Osteoblast (primary cell): ENCODE data around the gene ATP10A. TPM values are rescaled to one million over a fixed set of nuclear protein-coding genes. Genes with fewer than 3 reads are reported as not detected.
A peak's percentile ranks its signal among the peaks of the same experiment; 100 is the strongest.

Source experiments
- DNase-seq: peaks from one replicate; pipeline ENCODE4 v3.0.0; 2011; ENCODE audit warnings: low spot score, mixed read lengths; ENCODE audit not compliant: insufficient read length; ENCODE audit errors: missing footprints
- H2AFZ ChIP-seq: 2 replicates; pipeline ENCODE4 v1.6.0; 2011; ENCODE audit warnings: mild to moderate bottlenecking, low read length
- H3K27ac ChIP-seq: 2 replicates; pipeline ENCODE4 v1.5.1; 2011; ENCODE audit warnings: mild to moderate bottlenecking, low read depth, low read length, moderate library complexity
- H3K27me3 ChIP-seq: 2 replicates; pipeline ENCODE4 v1.6.0; 2012; ENCODE audit warnings: mild to moderate bottlenecking, control low read depth, inconsistent platforms, low read length, moderate library complexity; ENCODE audit not compliant: insufficient read depth
- H3K36me3 ChIP-seq: 2 replicates; pipeline ENCODE4 v1.5.1; 2011; ENCODE audit warnings: mild to moderate bottlenecking, low read length, control low read depth, moderate library complexity; ENCODE audit not compliant: insufficient read depth
- H3K4me1 ChIP-seq: 2 replicates; pipeline ENCODE4 v1.5.1; 2011; ENCODE audit warnings: mild to moderate bottlenecking, low read length, control low read depth, moderate library complexity; ENCODE audit not compliant: insufficient read depth
- H3K4me2 ChIP-seq: 2 replicates; pipeline ENCODE4 v1.6.0; 2011; ENCODE audit warnings: mild to moderate bottlenecking, low read length; ENCODE audit not compliant: insufficient read depth
- H3K4me3 ChIP-seq: fragments of 200-600 bp; sonication (generic); 3 replicates; pipeline ENCODE4 v1.5.1; 2012; ENCODE audit warnings: mild to moderate bottlenecking, low read length, inconsistent platforms; ENCODE audit not compliant: insufficient read depth
- H3K79me2 ChIP-seq: 2 replicates; pipeline ENCODE4 v1.6.0; 2012; ENCODE audit warnings: mild to moderate bottlenecking, low read length, control low read depth, inconsistent platforms; ENCODE audit not compliant: insufficient read depth
- H3K9me3 ChIP-seq: 2 replicates; pipeline ENCODE4 v1.5.1; 2011; ENCODE audit warnings: low read depth, low read length, control low read depth
- H4K20me1 ChIP-seq: 2 replicates; pipeline ENCODE4 v1.6.0; 2012; ENCODE audit warnings: mild to moderate bottlenecking, low read length, control low read depth; ENCODE audit not compliant: insufficient read depth
- total RNA-seq: library from RNA; depleted of rRNA; stranded (reverse); fragments of >200 nt; gene quantifications from 2 replicates; pipeline ENCODE4 v1.2.3, GENCODE V29; 2012
- TF ChIP-seq, protein P1 (sequence below): IDR thresholded peaks from 2 replicates; pipeline ENCODE4 v1.5.1; 2011; ENCODE audit warnings: mild to moderate bottlenecking, low read depth, low read length, moderate library complexity; ENCODE audit errors: extremely low read depth

ATP10A gene
- total RNA-seq, 1 donor = 32.9 TPM

DNA sequence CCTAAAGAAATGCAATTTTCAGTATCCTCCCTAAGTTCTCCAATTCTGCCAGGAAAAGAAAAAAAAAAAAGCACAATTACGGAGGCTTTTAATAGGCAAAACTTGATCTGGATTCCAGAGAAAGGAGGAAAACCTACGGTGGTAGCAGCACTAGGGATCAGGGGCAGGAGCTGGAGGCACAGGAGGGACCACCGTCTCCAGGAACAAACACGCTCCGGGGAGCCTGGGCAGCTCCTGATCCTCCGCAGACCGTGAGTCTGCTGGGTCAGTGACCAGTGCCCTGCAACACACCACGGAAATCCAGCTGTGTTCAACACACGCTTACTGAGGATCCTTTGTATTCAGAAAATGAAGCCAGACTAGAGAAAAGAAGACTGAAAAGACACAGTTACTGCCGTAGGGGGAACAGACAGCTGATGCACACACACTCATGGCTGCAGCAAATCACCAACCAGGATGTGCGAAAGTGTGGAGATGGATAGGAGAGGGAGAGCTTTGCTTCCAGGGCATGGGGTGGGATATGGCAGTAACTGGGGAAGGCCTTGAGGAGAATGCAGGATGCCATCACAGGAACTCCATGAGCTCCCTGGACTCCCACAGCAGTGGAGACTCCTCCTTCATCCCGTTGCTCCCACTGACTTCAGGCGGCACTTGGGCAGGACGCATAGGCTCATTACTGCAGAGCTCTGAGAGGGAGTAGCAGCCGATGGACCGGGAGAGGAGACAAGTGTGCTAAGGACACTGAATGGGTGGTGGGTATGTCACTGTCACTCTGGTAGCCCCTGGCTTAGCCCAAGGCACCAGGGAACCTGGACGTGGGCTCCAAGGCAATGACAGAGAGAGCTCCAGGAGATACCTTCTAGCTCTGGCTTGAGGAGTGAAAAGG is 167.0 kb downstream of the ATP10A start:
- peaks cover 8% of the 10 kb centered on the region for H3K4me1 ChIP-seq

DNA sequence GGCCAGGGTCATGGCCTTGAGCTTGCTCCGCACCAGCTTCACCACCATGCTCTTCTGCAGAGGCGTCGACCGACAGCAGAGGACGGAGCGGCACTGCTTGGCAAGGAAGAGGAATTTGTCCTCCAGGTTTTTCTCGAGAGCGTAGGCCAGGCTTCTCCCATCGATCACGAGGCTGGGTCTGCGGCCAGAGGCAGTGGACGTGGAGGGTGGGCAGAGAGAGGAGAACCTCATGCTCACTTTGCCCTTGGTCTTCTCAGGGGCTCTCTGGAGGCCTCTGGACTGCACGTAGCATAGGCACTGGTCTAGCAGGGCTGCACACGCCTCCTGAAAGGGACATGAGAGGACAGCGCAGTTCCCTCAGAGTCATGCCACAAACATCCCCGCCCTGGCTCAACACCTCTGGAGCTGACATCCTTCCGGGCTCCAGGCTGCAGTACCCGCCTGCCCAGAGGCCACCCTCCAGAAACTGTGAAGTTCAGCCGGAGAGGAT is 168.3 kb downstream of the ATP10A start:
- H3K36me3 ChIP-seq = peaks cover 19% of the 10 kb centered on the region
- H3K9me3 ChIP-seq = no peaks in the 10 kb centered on the region

More for the DNA sequence above, 167.0 kb downstream of the ATP10A start:
- TF ChIP-seq, protein P1, sequence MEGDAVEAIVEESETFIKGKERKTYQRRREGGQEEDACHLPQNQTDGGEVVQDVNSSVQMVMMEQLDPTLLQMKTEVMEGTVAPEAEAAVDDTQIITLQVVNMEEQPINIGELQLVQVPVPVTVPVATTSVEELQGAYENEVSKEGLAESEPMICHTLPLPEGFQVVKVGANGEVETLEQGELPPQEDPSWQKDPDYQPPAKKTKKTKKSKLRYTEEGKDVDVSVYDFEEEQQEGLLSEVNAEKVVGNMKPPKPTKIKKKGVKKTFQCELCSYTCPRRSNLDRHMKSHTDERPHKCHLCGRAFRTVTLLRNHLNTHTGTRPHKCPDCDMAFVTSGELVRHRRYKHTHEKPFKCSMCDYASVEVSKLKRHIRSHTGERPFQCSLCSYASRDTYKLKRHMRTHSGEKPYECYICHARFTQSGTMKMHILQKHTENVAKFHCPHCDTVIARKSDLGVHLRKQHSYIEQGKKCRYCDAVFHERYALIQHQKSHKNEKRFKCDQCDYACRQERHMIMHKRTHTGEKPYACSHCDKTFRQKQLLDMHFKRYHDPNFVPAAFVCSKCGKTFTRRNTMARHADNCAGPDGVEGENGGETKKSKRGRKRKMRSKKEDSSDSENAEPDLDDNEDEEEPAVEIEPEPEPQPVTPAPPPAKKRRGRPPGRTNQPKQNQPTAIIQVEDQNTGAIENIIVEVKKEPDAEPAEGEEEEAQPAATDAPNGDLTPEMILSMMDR = no peak
- no peaks in the 10 kb centered on the region for H3K27me3 ChIP-seq
- peaks cover 28% of the 10 kb centered on the region for H3K36me3 ChIP-seq
- DNase-seq = no peak
- H4K20me1 ChIP-seq = no peaks in the 10 kb centered on the region
- no peak overlapping the region for H3K4me2 ChIP-seq
- H2AFZ ChIP-seq = no peak overlapping the region
- H3K9me3 ChIP-seq = no peaks in the 10 kb centered on the region
- H3K79me2 ChIP-seq = no peaks in the 10 kb centered on the region
- H3K4me3 ChIP-seq = no peak overlapping the region
- H3K27ac ChIP-seq = no peak overlapping the region

DNA sequence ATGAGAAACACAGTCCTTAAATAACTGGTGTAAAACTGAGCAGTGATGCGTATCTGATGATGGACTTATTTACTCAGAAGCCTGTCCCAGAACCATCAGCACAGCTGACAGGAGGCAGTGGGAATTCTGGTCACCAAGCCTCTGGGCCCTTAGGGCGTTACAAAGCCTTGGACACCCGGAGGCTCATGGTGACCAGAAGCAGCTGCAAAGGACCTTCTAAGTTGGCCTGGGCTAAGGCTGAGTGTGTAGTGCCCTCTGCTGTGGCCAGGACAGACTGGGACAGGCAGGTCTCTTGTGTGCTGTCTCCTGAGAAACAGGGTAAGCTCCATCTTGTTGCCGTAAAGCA is 168.9 kb downstream of the ATP10A start:
- peaks cover 14% of the 10 kb centered on the region for H3K36me3 ChIP-seq
- TF ChIP-seq, protein P1 = no peak
- no peaks in the 10 kb centered on the region for H3K9me3 ChIP-seq
- DNase-seq = peak; percentile 67
- H4K20me1 ChIP-seq = no peaks in the 10 kb centered on the region
- H3K27ac ChIP-seq = no peak overlapping the region
- H3K27me3 ChIP-seq = no peaks in the 10 kb centered on the region
- no peaks in the 10 kb centered on the region for H3K79me2 ChIP-seq
- H2AFZ ChIP-seq = no peak overlapping the region
- no peak overlapping the region for H3K4me2 ChIP-seq
- no peak overlapping the region for H3K4me3 ChIP-seq
- H3K4me1 ChIP-seq = peaks cover 15% of the 10 kb centered on the region

More for the DNA sequence above, 168.3 kb downstream of the ATP10A start:
- H4K20me1 ChIP-seq = no peaks in the 10 kb centered on the region
- H3K27me3 ChIP-seq = no peaks in the 10 kb centered on the region
- no peak overlapping the region for H3K4me3 ChIP-seq
- no peak overlapping the region for H3K4me2 ChIP-seq
- no peak overlapping the region for H3K27ac ChIP-seq
- TF ChIP-seq, protein P1 = no peak
- peaks cover 15% of the 10 kb centered on the region for H3K4me1 ChIP-seq
- no peaks in the 10 kb centered on the region for H3K79me2 ChIP-seq
- H2AFZ ChIP-seq = no peak overlapping the region
- no peak for DNase-seq
